ENCODE results near the gene SALL4.

Gene SALL4

GRCh38 chr20:51797357-51798025 lies 4.8 kb downstream of the SALL4 start:
- ChIA-PET POLR2A (no interaction called here), CTCF (interaction anchor here (1.0 to 1.2 kb wide), 4 partner anchors 10 to 169 kb away, joined by 3 to 6 read pairs (median 3); no protein-coding TSS in a partner anchor)
- Histone ChIP-seq H3K36me3 (ENCODE audit: control insufficient read depth in 4 of 4, insufficient read depth in 4 of 4, low read length in 3 of 4) (no peaks in the 10 kb centered on the region), H3K4me3 (ENCODE audit: control insufficient read depth in 1 of 7, extremely low read depth in 1 of 7, insufficient read depth in 4 of 7, low read depth in 2 of 7, low read length in 6 of 7) (no peak overlapping the region), H3K27ac (ENCODE audit: insufficient read depth in 1 of 2, low read depth in 1 of 2, low read length in 2 of 2, poor library complexity in 1 of 2, severe bottlenecking in 2 of 2) (no peak overlapping the region), H3K9me3 (ENCODE audit: control extremely low read depth in 1 of 5, control insufficient read depth in 4 of 5, insufficient read depth in 2 of 5, low read depth in 1 of 5, low read length in 4 of 5) (no peaks in the 10 kb centered on the region), H3K4me1 (ENCODE audit: control extremely low read depth in 1 of 4, control insufficient read depth in 4 of 4, insufficient read depth in 4 of 4, low read length in 3 of 4) (peaks cover 5 to 35% (median 28%) of the 10 kb centered on the region in 4 experiments), H3K27me3 (replicated peaks in 2 of 5; ENCODE audit: control insufficient read depth in 4 of 5, insufficient read depth in 5 of 5, low read length in 4 of 5) (peaks cover 0 to 11% (median 5%) of the 10 kb centered on the region in 5 experiments)
- DNase-seq = no peak
- no CpG with 5 or more reads among the region's 3 CpGs for WGBS (ENCODE audit: insufficient coverage)

GRCh38 chr20:51796340-51796739 lies 6.0 kb downstream of the SALL4 start:
- Histone ChIP-seq H3K36me3 (ENCODE audit: control insufficient read depth in 4 of 4, insufficient read depth in 4 of 4, low read length in 3 of 4) (no peaks in the 10 kb centered on the region), H3K4me3 (ENCODE audit: control insufficient read depth in 1 of 7, extremely low read depth in 1 of 7, insufficient read depth in 4 of 7, low read depth in 2 of 7, low read length in 6 of 7) (no peak overlapping the region), H3K27me3 (replicated peaks in 2 of 5; ENCODE audit: control insufficient read depth in 4 of 5, insufficient read depth in 5 of 5, low read length in 4 of 5) (peaks cover 0 to 5% (median 0%) of the 10 kb centered on the region in 5 experiments), H3K4me1 (ENCODE audit: control extremely low read depth in 1 of 4, control insufficient read depth in 4 of 4, insufficient read depth in 4 of 4, low read length in 3 of 4) (peaks cover 5 to 28% (median 20%) of the 10 kb centered on the region in 4 experiments), H3K27ac (ENCODE audit: insufficient read depth in 1 of 2, low read depth in 1 of 2, low read length in 2 of 2, poor library complexity in 1 of 2, severe bottlenecking in 2 of 2) (no peak overlapping the region), H3K9me3 (ENCODE audit: control extremely low read depth in 1 of 5, control insufficient read depth in 4 of 5, insufficient read depth in 2 of 5, low read depth in 1 of 5, low read length in 4 of 5) (no peaks in the 10 kb centered on the region)
- DNase-seq = no peak
- POLR2A ChIA-PET = no interaction called here
- CTCF ChIA-PET = interaction anchor here (1.0 to 1.3 kb wide), 5 partner anchors 9 to 170 kb away, joined by 3 to 7 read pairs (median 3); no protein-coding TSS in a partner anchor
- WGBS (ENCODE audit: insufficient coverage) = 96% methylated on average over 3 of the region's 3 CpGs

- POLR2A ChIA-PET = no interaction called here
- Histone ChIP-seq H3K9me3 (ENCODE audit: control extremely low read depth in 1 of 5, control insufficient read depth in 4 of 5, insufficient read depth in 2 of 5, low read depth in 1 of 5, low read length in 4 of 5) (no peaks in the 10 kb centered on the region), H3K36me3 (ENCODE audit: control insufficient read depth in 4 of 4, insufficient read depth in 4 of 4, low read length in 3 of 4) (peaks cover 0 to 4% (median 2%) of the 10 kb centered on the region in 4 experiments), H3K4me3 (ENCODE audit: control insufficient read depth in 1 of 7, extremely low read depth in 1 of 7, insufficient read depth in 4 of 7, low read depth in 2 of 7, low read length in 6 of 7) (no peak overlapping the region), H3K27ac (ENCODE audit: insufficient read depth in 1 of 2, low read depth in 1 of 2, low read length in 2 of 2, poor library complexity in 1 of 2, severe bottlenecking in 2 of 2) (no peak overlapping the region), H3K27me3 (replicated peaks in 2 of 5; ENCODE audit: control insufficient read depth in 4 of 5, insufficient read depth in 5 of 5, low read length in 4 of 5) (no peaks in the 10 kb centered on the region), H3K4me1 (ENCODE audit: control extremely low read depth in 1 of 4, control insufficient read depth in 4 of 4, insufficient read depth in 4 of 4, low read length in 3 of 4) (peaks cover 0 to 6% (median 0%) of the 10 kb centered on the region in 4 experiments)
- 100% methylated on average over 7 of the region's 7 CpGs for WGBS (ENCODE audit: insufficient coverage)
- CTCF ChIA-PET = interaction anchor here (1.1 kb wide), 1 partner anchor 9 kb away, joined by 3 read pairs; the partner anchor contains the start of gene SALL4
- DNase-seq = no peak
Measured at GRCh38 chr20:51792960-51793359, 9.4 kb downstream of the SALL4 start.

GRCh38 chr20:51791626-51792025 lies 10.7 kb downstream of the SALL4 start:
- 97% methylated on average over 10 of the region's 13 CpGs for WGBS (ENCODE audit: insufficient coverage)
- Histone ChIP-seq H3K27ac (ENCODE audit: insufficient read depth in 1 of 2, low read depth in 1 of 2, low read length in 2 of 2, poor library complexity in 1 of 2, severe bottlenecking in 2 of 2) (no peak overlapping the region), H3K4me1 (ENCODE audit: control extremely low read depth in 1 of 4, control insufficient read depth in 4 of 4, insufficient read depth in 4 of 4, low read length in 3 of 4) (peaks cover 0 to 3% (median 0%) of the 10 kb centered on the region in 4 experiments), H3K27me3 (replicated peaks in 2 of 5; ENCODE audit: control insufficient read depth in 4 of 5, insufficient read depth in 5 of 5, low read length in 4 of 5) (no peaks in the 10 kb centered on the region), H3K36me3 (ENCODE audit: control insufficient read depth in 4 of 4, insufficient read depth in 4 of 4, low read length in 3 of 4) (peaks cover 0 to 4% (median 2%) of the 10 kb centered on the region in 4 experiments), H3K9me3 (ENCODE audit: control extremely low read depth in 1 of 5, control insufficient read depth in 4 of 5, insufficient read depth in 2 of 5, low read depth in 1 of 5, low read length in 4 of 5) (no peaks in the 10 kb centered on the region), H3K4me3 (ENCODE audit: control insufficient read depth in 1 of 7, extremely low read depth in 1 of 7, insufficient read depth in 4 of 7, low read depth in 2 of 7, low read length in 6 of 7) (no peak overlapping the region)
- POLR2A ChIA-PET = no interaction called here
- CTCF ChIA-PET = interaction anchor here (2.2 kb wide), 1 partner anchor 8 kb away, joined by 10 read pairs; no protein-coding TSS in a partner anchor
- no peak for DNase-seq

- Histone ChIP-seq H3K4me3 (ENCODE audit: control insufficient read depth in 1 of 7, extremely low read depth in 1 of 7, insufficient read depth in 4 of 7, low read depth in 2 of 7, low read length in 6 of 7) (no peak overlapping the region), H3K9me3 (ENCODE audit: control extremely low read depth in 1 of 5, control insufficient read depth in 4 of 5, insufficient read depth in 2 of 5, low read depth in 1 of 5, low read length in 4 of 5) (no peaks in the 10 kb centered on the region), H3K27me3 (replicated peaks in 2 of 5; ENCODE audit: control insufficient read depth in 4 of 5, insufficient read depth in 5 of 5, low read length in 4 of 5) (no peaks in the 10 kb centered on the region), H3K27ac (ENCODE audit: insufficient read depth in 1 of 2, low read depth in 1 of 2, low read length in 2 of 2, poor library complexity in 1 of 2, severe bottlenecking in 2 of 2) (no peak overlapping the region), H3K4me1 (ENCODE audit: control extremely low read depth in 1 of 4, control insufficient read depth in 4 of 4, insufficient read depth in 4 of 4, low read length in 3 of 4) (peaks cover 0 to 3% (median 0%) of the 10 kb centered on the region in 4 experiments), H3K36me3 (ENCODE audit: control insufficient read depth in 4 of 4, insufficient read depth in 4 of 4, low read length in 3 of 4) (peaks cover 0 to 4% (median 2%) of the 10 kb centered on the region in 4 experiments)
- POLR2A ChIA-PET = no interaction called here
- 96% methylated on average over 17 of the region's 17 CpGs for WGBS (ENCODE audit: insufficient coverage)
- CTCF ChIA-PET = interaction anchor here (1.3 to 2.2 kb wide), 2 partner anchors 10 to 16 kb away, joined by 3 to 10 read pairs; no protein-coding TSS in a partner anchor
- DNase-seq = no peak
Measured at GRCh38 chr20:51790256-51790655, 12.1 kb downstream of the SALL4 start.

- Histone ChIP-seq H3K27me3 (replicated peaks in 2 of 5; ENCODE audit: control insufficient read depth in 4 of 5, insufficient read depth in 5 of 5, low read length in 4 of 5) (no peaks in the 10 kb centered on the region), H3K9me3 (ENCODE audit: control extremely low read depth in 1 of 5, control insufficient read depth in 4 of 5, insufficient read depth in 2 of 5, low read depth in 1 of 5, low read length in 4 of 5) (no peaks in the 10 kb centered on the region), H3K36me3 (ENCODE audit: control insufficient read depth in 4 of 4, insufficient read depth in 4 of 4, low read length in 3 of 4) (peaks cover 0 to 5% (median 2%) of the 10 kb centered on the region in 4 experiments), H3K4me1 (ENCODE audit: control extremely low read depth in 1 of 4, control insufficient read depth in 4 of 4, insufficient read depth in 4 of 4, low read length in 3 of 4) (peaks cover 0 to 3% (median 0%) of the 10 kb centered on the region in 4 experiments), H3K27ac (ENCODE audit: insufficient read depth in 1 of 2, low read depth in 1 of 2, low read length in 2 of 2, poor library complexity in 1 of 2, severe bottlenecking in 2 of 2) (no peak overlapping the region), H3K4me3 (ENCODE audit: control insufficient read depth in 1 of 7, extremely low read depth in 1 of 7, insufficient read depth in 4 of 7, low read depth in 2 of 7, low read length in 6 of 7) (no peak overlapping the region)
- POLR2A ChIA-PET = no interaction called here
- CTCF ChIA-PET = interaction anchor here (1.3 kb wide), 1 partner anchor 16 kb away, joined by 3 read pairs; no protein-coding TSS in a partner anchor
- DNase-seq = no peak
- WGBS (ENCODE audit: insufficient coverage) = no CpG with 5 or more reads among the region's 2 CpGs
Measured at GRCh38 chr20:51789434-51789833, 12.9 kb downstream of the SALL4 start.

- H3K36me3 ChIP-seq (ENCODE audit: control insufficient read depth in 4 of 4, insufficient read depth in 4 of 4, low read length in 3 of 4) = peaks cover 0 to 10% (median 2%) of the 10 kb centered on the region in 4 experiments
Measured at GRCh38 chr20:51788822-51789221, 13.5 kb downstream of the SALL4 start.

More at GRCh38 chr20:51788822-51789221, 13.5 kb downstream of the SALL4 start:
- no peak overlapping the region for H3K27ac ChIP-seq (ENCODE audit: insufficient read depth in 1 of 2, low read depth in 1 of 2, low read length in 2 of 2, poor library complexity in 1 of 2, severe bottlenecking in 2 of 2)
- H3K4me3 ChIP-seq (ENCODE audit: control insufficient read depth in 1 of 7, extremely low read depth in 1 of 7, insufficient read depth in 4 of 7, low read depth in 2 of 7, low read length in 6 of 7) = no peak overlapping the region
- ChIA-PET POLR2A (no interaction called here), CTCF (no interaction called here)
- peaks cover 0 to 3% (median 0%) of the 10 kb centered on the region in 4 experiments for H3K4me1 ChIP-seq (ENCODE audit: control extremely low read depth in 1 of 4, control insufficient read depth in 4 of 4, insufficient read depth in 4 of 4, low read length in 3 of 4)
- no peak for DNase-seq
- H3K9me3 ChIP-seq (ENCODE audit: control extremely low read depth in 1 of 5, control insufficient read depth in 4 of 5, insufficient read depth in 2 of 5, low read depth in 1 of 5, low read length in 4 of 5) = no peaks in the 10 kb centered on the region
- no peaks in the 10 kb centered on the region for H3K27me3 ChIP-seq (replicated peaks in 2 of 5; ENCODE audit: control insufficient read depth in 4 of 5, insufficient read depth in 5 of 5, low read length in 4 of 5)
- WGBS (ENCODE audit: insufficient coverage) = 98% methylated on average over 14 of the region's 14 CpGs
